ENCODE data around the gene UGT3A1. TPM values are rescaled to one million over a fixed set of nuclear protein-coding genes. Genes with fewer than 3 reads are reported as not detected.
"Not testable (repeated sequence)": the region's sequence is repeated elsewhere in the genome, so short reads cannot be mapped to it uniquely, and the experiment has no call there.

Gene UGT3A1
- total and polyA plus RNA-seq, 8 donors: 0.92 TPM; not detected in 7

DNA sequence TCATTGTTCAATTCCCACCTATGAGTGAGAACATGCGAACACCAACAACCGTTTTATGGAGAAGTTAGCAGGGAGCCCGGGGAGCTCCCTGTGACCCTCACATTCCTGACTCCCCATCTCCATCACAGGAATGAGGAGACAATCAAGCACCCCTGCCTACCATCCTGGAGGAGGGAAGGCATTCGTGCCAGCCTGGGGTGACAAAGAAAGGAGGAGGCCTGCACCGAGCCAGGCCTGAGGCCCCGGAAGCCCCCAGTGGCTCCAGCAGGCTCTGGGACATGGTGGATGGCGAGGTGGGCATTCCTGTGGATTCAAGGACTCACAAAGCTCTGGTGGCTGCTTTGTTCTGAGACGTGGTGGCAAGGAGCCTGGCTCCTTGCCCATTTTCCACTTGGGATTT is 36.5 kb upstream of the UGT3A1 start:
- TF ChIP-seq EP300 (IDR thresholded peaks at IDR 0.05) (no peak), CTCF (IDR thresholded peaks at IDR 0.05) (no peak), POLR2AphosphoS5 (IDR thresholded peaks at IDR 0.05) (no peak), POLR2A (IDR thresholded peaks at IDR 0.05) (no peak)
- Histone ChIP-seq H3K4me3 (no peak overlapping the region), H3K9me3 (no peaks in the 10 kb centered on the region), H3K27me3 (no peaks in the 10 kb centered on the region), H3K36me3 (no peaks in the 10 kb centered on the region), H3K4me1 (no peaks in the 10 kb centered on the region), H3K27ac (no peak overlapping the region)
- no peak for DNase-seq
- intact Hi-C loops (cut with DNase I; ENCODE audit: low total_unique reads): no loop called here
- 71 to 80% (median 75%) methylated on average over 6 to 8 of the region's 8 CpGs for WGBS, 5 donors

DNA sequence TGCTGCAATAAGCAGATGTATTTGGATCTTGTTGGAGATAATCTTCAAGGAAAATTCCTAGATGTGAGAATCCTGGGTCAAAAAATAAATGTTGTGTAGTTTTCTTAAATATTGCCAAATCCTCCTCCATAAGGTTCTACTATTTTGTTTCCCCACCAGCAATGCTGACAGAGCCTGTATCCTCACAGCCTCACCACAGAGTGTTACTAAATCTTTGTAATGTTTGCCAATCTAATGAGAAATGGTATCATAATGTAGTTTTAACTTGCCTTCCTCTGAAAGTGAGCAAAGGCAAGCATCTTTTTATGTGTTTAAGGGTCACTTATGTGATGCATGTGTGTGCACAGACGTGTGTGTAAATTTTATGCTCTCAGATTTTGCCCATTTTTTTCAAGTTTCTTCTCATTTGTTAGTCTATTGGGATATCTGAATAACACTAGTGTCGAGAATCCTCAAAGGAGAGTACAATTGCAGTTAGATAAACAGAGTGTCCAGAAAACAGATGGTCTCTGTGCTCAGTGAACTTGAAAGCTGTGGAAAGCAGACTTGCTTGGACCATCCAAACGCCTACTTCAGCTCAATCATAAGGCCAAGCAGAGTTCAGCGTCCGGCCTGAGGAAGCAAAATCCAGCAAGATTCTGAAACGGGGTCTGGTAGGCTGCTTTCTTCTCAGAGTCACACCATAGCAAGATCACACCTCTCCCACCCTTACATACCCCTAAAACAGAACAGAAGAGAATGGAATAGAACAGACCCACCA is 35.7 kb upstream of the UGT3A1 start:
- H3K27me3 ChIP-seq: no peaks in the 10 kb centered on the region
- DNase-seq: peak in 1 of 2 donors; percentile 30
- H3K27ac ChIP-seq: no peak overlapping the region
- WGBS, 5 donors: 43 to 62% (median 59%) methylated on average over 6 of the region's 6 CpGs
- H3K4me1 ChIP-seq: no peaks in the 10 kb centered on the region
- H3K9me3 ChIP-seq: no peaks in the 10 kb centered on the region
- intact Hi-C loops (cut with DNase I; ENCODE audit: low total_unique reads): no loop called here
- no peak for TF ChIP-seq POLR2A (IDR thresholded peaks at IDR 0.05)
- TF ChIP-seq POLR2AphosphoS5 (IDR thresholded peaks at IDR 0.05): no peak
- no peak for TF ChIP-seq EP300 (IDR thresholded peaks at IDR 0.05)
- no peak for TF ChIP-seq CTCF (IDR thresholded peaks at IDR 0.05)
- no peaks in the 10 kb centered on the region for H3K36me3 ChIP-seq
- H3K4me3 ChIP-seq: no peak overlapping the region

- WGBS, 5 donors: 71 to 78% (median 74%) methylated on average over 6 of the region's 6 CpGs
- H3K4me1 ChIP-seq; H3K27ac ChIP-seq; H3K36me3 ChIP-seq; H3K9me3 ChIP-seq; H3K4me3 ChIP-seq; H3K27me3 ChIP-seq; intact Hi-C loops (cut with DNase I; ENCODE audit: low total_unique reads); DNase-seq: not testable (repeated sequence)
These were observed 31.1 kb upstream of the UGT3A1 start for GRCh38 chr5:36022246-36022645.

GRCh38 chr5:36019584-36019983 is 28.4 kb upstream of the UGT3A1 start:
- WGBS, 5 donors: 86 to 93% (median 92%) methylated on average over 5 of the region's 5 CpGs
- H3K4me1 ChIP-seq; H3K36me3 ChIP-seq; H3K27ac ChIP-seq; H3K27me3 ChIP-seq; DNase-seq; intact Hi-C loops (cut with DNase I; ENCODE audit: low total_unique reads); H3K4me3 ChIP-seq: not testable (repeated sequence)
- H3K9me3 ChIP-seq: peaks cover 0 to 16% (median 13%) of the 10 kb centered on the region in 4 donors

- no peak overlapping the region for H3K4me3 ChIP-seq
- intact Hi-C loops (cut with DNase I; ENCODE audit: low total_unique reads): no loop called here
- no peaks in the 10 kb centered on the region for H3K4me1 ChIP-seq
- DNase-seq: peak in 1 of 2 donors; percentile 47
- H3K27ac ChIP-seq: no peak overlapping the region
- no peaks in the 10 kb centered on the region for H3K27me3 ChIP-seq
- 44 to 58% (median 54%) methylated on average over 5 of the region's 5 CpGs for WGBS, 5 donors
- peaks cover 0 to 33% (median 25%) of the 10 kb centered on the region in 4 donors for H3K9me3 ChIP-seq
- H3K36me3 ChIP-seq: no peaks in the 10 kb centered on the region
- TF ChIP-seq POLR2A (IDR thresholded peaks at IDR 0.05) (no peak), EP300 (IDR thresholded peaks at IDR 0.05) (no peak), POLR2AphosphoS5 (IDR thresholded peaks at IDR 0.05) (no peak), CTCF (IDR thresholded peaks at IDR 0.05) (no peak)
These were observed 26.4 kb upstream of the UGT3A1 start for GRCh38 chr5:36017622-36018021.
